ENCODE data around the gene ANKEF1.
"Not testable (repeated sequence)": the region's sequence is repeated elsewhere in the genome, so short reads cannot be mapped to it uniquely, and the experiment has no call there.

The ANKEF1 gene

GRCh38 chr20:10032269-10032668, 2.5 kb upstream of the ANKEF1 start:
- DNase-seq (ENCODE audit: low spot score): not testable (repeated sequence)

- no peak for DNase-seq (ENCODE audit: low spot score)
Observed at GRCh38 chr20:10033905-10034650, 709 bp upstream of the ANKEF1 start.

- not testable (repeated sequence) for DNase-seq (ENCODE audit: low spot score)
Observed at GRCh38 chr20:10036321-10036720, 1.5 kb downstream of the ANKEF1 start.

GRCh38 chr20:10040070-10040975, 5.5 kb downstream of the ANKEF1 start:
- no peak for DNase-seq (ENCODE audit: low spot score)

GRCh38 chr20:10042086-10042485, 7.3 kb downstream of the ANKEF1 start:
- DNase-seq (ENCODE audit: low spot score): no peak

- no peak for DNase-seq (ENCODE audit: low spot score)
Observed at GRCh38 chr20:10047427-10047826, 12.6 kb downstream of the ANKEF1 start.

- DNase-seq (ENCODE audit: low spot score): no peak
Observed at GRCh38 chr20:10051185-10051584, 16.4 kb downstream of the ANKEF1 start.

- no peak for DNase-seq (ENCODE audit: low spot score)
Observed at GRCh38 chr20:10059006-10059405, 24.2 kb downstream of the ANKEF1 start.

- no peak for DNase-seq (ENCODE audit: low spot score)
Observed at GRCh38 chr20:10060226-10060625, 25.4 kb downstream of the ANKEF1 start.

GRCh38 chr20:10061641-10062040, 26.9 kb downstream of the ANKEF1 start:
- DNase-seq (ENCODE audit: low spot score): no peak

GRCh38 chr20:10063482-10063881, 28.7 kb downstream of the ANKEF1 start:
- DNase-seq (ENCODE audit: low spot score): no peak

- no peak for DNase-seq (ENCODE audit: low spot score)
Observed at GRCh38 chr20:10064611-10065010, 29.8 kb downstream of the ANKEF1 start.

GRCh38 chr20:10065154-10065833, 30.5 kb downstream of the ANKEF1 start:
- no peak for DNase-seq (ENCODE audit: low spot score)

- no peak for DNase-seq (ENCODE audit: low spot score)
Observed at GRCh38 chr20:10067321-10067720, 32.5 kb downstream of the ANKEF1 start.

GRCh38 chr20:10074513-10074912, 39.7 kb downstream of the ANKEF1 start:
- DNase-seq (ENCODE audit: low spot score): no peak

GRCh38 chr20:10075606-10076005, 40.8 kb downstream of the ANKEF1 start:
- no peak for DNase-seq (ENCODE audit: low spot score)

- no peak for DNase-seq (ENCODE audit: low spot score)
Observed at GRCh38 chr20:10076126-10077080, 41.6 kb downstream of the ANKEF1 start.

- no peak for DNase-seq (ENCODE audit: low spot score)
Observed at GRCh38 chr20:10077081-10077471, 42.3 kb downstream of the ANKEF1 start.

GRCh38 chr20:10077886-10078285, 43.1 kb downstream of the ANKEF1 start:
- DNase-seq (ENCODE audit: low spot score): no peak

- no peak for DNase-seq (ENCODE audit: low spot score)
Observed at GRCh38 chr20:10078403-10078802, 43.6 kb downstream of the ANKEF1 start.

- DNase-seq (ENCODE audit: low spot score): no peak
Observed at GRCh38 chr20:10079964-10080363, 45.2 kb downstream of the ANKEF1 start.
